H9 (cell line): ENCODE measurements around the gene FYCO1. TPM values are rescaled to one million over a fixed set of nuclear protein-coding genes. Genes with fewer than 3 reads are reported as not detected.

Experiments
- DNase-seq: peaks from one replicate; pipeline ENCODE4 v3.0.0-alpha.2; 2017
- H2AFZ ChIP-seq: one replicate; pipeline ENCODE4 v1.6.1; 2013; ENCODE audit warnings: mild to moderate bottlenecking, low read length, control low read depth, moderate library complexity
- H2AK5ac ChIP-seq: 2 replicates; pipeline ENCODE4 v1.6.1; 2013; ENCODE audit warnings: low read length, control low read depth, mixed read lengths; ENCODE audit not compliant: insufficient read length
- H2BK120ac ChIP-seq: one replicate; pipeline ENCODE4 v1.6.1; 2013; ENCODE audit warnings: low read depth, mild to moderate bottlenecking, low read length, control low read depth, inconsistent platforms; ENCODE audit not compliant: poor library complexity, severe bottlenecking
- H2BK12ac ChIP-seq: 2 replicates; pipeline ENCODE4 v1.6.1; 2013; ENCODE audit warnings: low read length, control low read depth, mixed read lengths, low read depth; ENCODE audit not compliant: insufficient read length
- H2BK15ac ChIP-seq: 2 replicates; pipeline ENCODE4 v1.6.1; 2013; ENCODE audit warnings: low read depth, low read length, control low read depth
- H2BK20ac ChIP-seq: one replicate; pipeline ENCODE4 v1.6.1; 2013; ENCODE audit warnings: low read depth, mild to moderate bottlenecking, low read length, control low read depth, inconsistent platforms; ENCODE audit not compliant: poor library complexity, severe bottlenecking
- H2BK5ac ChIP-seq: 2 replicates; pipeline ENCODE4 v1.6.1; 2013; ENCODE audit warnings: low read length, control low read depth, mixed read lengths; ENCODE audit not compliant: insufficient read length
- H3K14ac ChIP-seq: 2 replicates; pipeline ENCODE4 v1.6.1; 2013; ENCODE audit warnings: low read length, control low read depth; ENCODE audit not compliant: insufficient read depth
- H3K18ac ChIP-seq: 2 replicates; pipeline ENCODE4 v1.6.1; 2013; ENCODE audit warnings: low read depth, mild to moderate bottlenecking, mixed read lengths, low read length, control low read depth; ENCODE audit not compliant: insufficient read length
- H3K23ac ChIP-seq: 2 replicates; pipeline ENCODE4 v1.6.1; 2013; ENCODE audit warnings: low read length, control low read depth, mixed read lengths, low read depth; ENCODE audit not compliant: insufficient read length
- H3K23me2 ChIP-seq: 2 replicates; pipeline ENCODE4 v1.6.1; 2013; ENCODE audit warnings: low read depth, mild to moderate bottlenecking, mixed read lengths, low read length, control low read depth; ENCODE audit not compliant: insufficient read length, poor library complexity, severe bottlenecking
- H3K27ac ChIP-seq: 2 replicates; pipeline ENCODE4 v1.5.1; 2013; ENCODE audit warnings: low read length, control low read depth, mixed read lengths, low read depth; ENCODE audit not compliant: insufficient read length
- H3K27me3 ChIP-seq: 2 replicates; pipeline ENCODE4 v1.6.1; 2013; ENCODE audit warnings: low read length, control low read depth, inconsistent platforms; ENCODE audit not compliant: insufficient read depth
- H3K4ac ChIP-seq: 2 replicates; pipeline ENCODE4 v1.6.1; 2013; ENCODE audit warnings: low read depth, mild to moderate bottlenecking, control low read depth, inconsistent platforms, low read length, moderate library complexity
- H3K4me1 ChIP-seq: 2 replicates; pipeline ENCODE4 v1.6.1; 2013; ENCODE audit warnings: low read length, control low read depth, inconsistent platforms; ENCODE audit not compliant: insufficient read depth
- H3K4me2 ChIP-seq: 2 replicates; pipeline ENCODE4 v1.6.1; 2013; ENCODE audit warnings: low read length, control low read depth, mixed read lengths; ENCODE audit not compliant: insufficient read length, insufficient read depth
- H3K56ac ChIP-seq: 2 replicates; pipeline ENCODE4 v1.6.1; 2013; ENCODE audit warnings: low read depth, mild to moderate bottlenecking, mixed read lengths, low read length, control low read depth; ENCODE audit not compliant: insufficient read length
- H3K79me1 ChIP-seq: 2 replicates; pipeline ENCODE4 v1.6.1; 2013; ENCODE audit warnings: low read depth, mild to moderate bottlenecking, moderate library complexity, low read length, control low read depth, inconsistent platforms; ENCODE audit not compliant: insufficient read depth, poor library complexity, severe bottlenecking
- H3K79me2 ChIP-seq: 2 replicates; pipeline ENCODE4 v1.6.1; 2013; ENCODE audit warnings: low read length, control low read depth, inconsistent platforms; ENCODE audit not compliant: insufficient read depth
- H3K9ac ChIP-seq: 2 replicates; pipeline ENCODE4 v1.6.1; 2013; ENCODE audit warnings: low read length, control low read depth, mixed read lengths; ENCODE audit not compliant: insufficient read length; ENCODE audit errors: extremely low read depth
- H3K9me3 ChIP-seq: one replicate; pipeline ENCODE4 v1.6.1; 2013; ENCODE audit warnings: low read depth, low read length, inconsistent platforms; ENCODE audit not compliant: control insufficient read depth
- H3T11ph ChIP-seq: one replicate; pipeline ENCODE4 v1.6.1; 2013; ENCODE audit warnings: mild to moderate bottlenecking, low read length, control low read depth, inconsistent platforms
- H4K20me1 ChIP-seq: one replicate; pipeline ENCODE4 v1.6.1; 2013; ENCODE audit not compliant: control insufficient read depth, insufficient read length, insufficient read depth
- H4K5ac ChIP-seq: 2 replicates; pipeline ENCODE4 v1.6.1; 2013; ENCODE audit warnings: low read depth, mild to moderate bottlenecking, mixed read lengths, low read length, control low read depth; ENCODE audit not compliant: insufficient read length
- H4K8ac ChIP-seq: replicated peaks from 2 replicates; pipeline ENCODE4 v1.6.1; 2013; ENCODE audit warnings: low read length, control low read depth, mixed read lengths, low read depth; ENCODE audit not compliant: insufficient read length
- H4K91ac ChIP-seq: 2 replicates; pipeline ENCODE4 v1.6.1; 2013; ENCODE audit warnings: low read depth, mild to moderate bottlenecking, moderate library complexity, mixed read lengths, low read length, control low read depth; ENCODE audit not compliant: insufficient read length
- H3K27ac Mint-ChIP-seq, 3 experiments: 2 replicates in 2 of 3; 3 replicates in 1 of 3; pipeline ENCODE4 v1.8.0; 2020 to 2021; ENCODE audit warnings: mixed read lengths in 3 of 3, mild to moderate bottlenecking in 1 of 3, moderate library complexity in 1 of 3
- H3K27me3 Mint-ChIP-seq: 2 replicates; pipeline ENCODE4 v1.8.0; 2021; ENCODE audit warnings: low read depth, mild to moderate bottlenecking, moderate library complexity, mixed read lengths
- H3K36me3 Mint-ChIP-seq, 3 experiments: 2 replicates in 2 of 3; 3 replicates in 1 of 3; pipeline ENCODE4 v1.8.0; 2020 to 2021; ENCODE audit warnings: low read depth in 3 of 3, mixed read lengths in 3 of 3; ENCODE audit not compliant: insufficient read depth in 1 of 3
- H3K4me1 Mint-ChIP-seq, 2 experiments: 2 replicates each; pipeline ENCODE4 v1.8.0; 2020; ENCODE audit warnings: mixed read lengths in 2 of 2
- H3K4me3 Mint-ChIP-seq, 2 experiments: 2 replicates in 1 of 2; 3 replicates in 1 of 2; pipeline ENCODE4 v1.8.0; 2020 to 2021; ENCODE audit warnings: mild to moderate bottlenecking in 2 of 2, mixed read lengths in 2 of 2, moderate library complexity in 1 of 2
- H3K9me3 Mint-ChIP-seq, 2 experiments: 2 replicates in 1 of 2; 3 replicates in 1 of 2; pipeline ENCODE4 v1.8.0; 2020; ENCODE audit warnings: mild to moderate bottlenecking in 2 of 2, mixed read lengths in 2 of 2, moderate library complexity in 1 of 2
- WGBS: extraction: QIAGEN DNeasy Blood & Tissue Kit; methylation state at CpG from one replicate; pipeline ENCODE4 v1.1.7; 2013; ENCODE audit warnings: missing lambda C conversion rate, low lambda C conversion rate, mixed read lengths; ENCODE audit not compliant: insufficient read length; ENCODE audit errors: extremely low coverage; 5-methylcytosine and 5-hydroxymethylcytosine counted together
- total RNA-seq: library from RNA; stranded (reverse); gene quantifications from 2 replicates; pipeline ENCODE4 v1.2.1, GENCODE V29; 2021
- TF ChIP-seq, protein P1 (sequence below): fragments of 200-600 bp; sonication (generic); conservative IDR thresholded peaks from 3 replicates; pipeline ENCODE4 v1.8.0; 2021; ENCODE audit warnings: antibody characterized with exemption, mild to moderate bottlenecking

The FYCO1 gene
- total RNA-seq, 1 experiment from 2014 or later: 10.4 TPM

DNA sequence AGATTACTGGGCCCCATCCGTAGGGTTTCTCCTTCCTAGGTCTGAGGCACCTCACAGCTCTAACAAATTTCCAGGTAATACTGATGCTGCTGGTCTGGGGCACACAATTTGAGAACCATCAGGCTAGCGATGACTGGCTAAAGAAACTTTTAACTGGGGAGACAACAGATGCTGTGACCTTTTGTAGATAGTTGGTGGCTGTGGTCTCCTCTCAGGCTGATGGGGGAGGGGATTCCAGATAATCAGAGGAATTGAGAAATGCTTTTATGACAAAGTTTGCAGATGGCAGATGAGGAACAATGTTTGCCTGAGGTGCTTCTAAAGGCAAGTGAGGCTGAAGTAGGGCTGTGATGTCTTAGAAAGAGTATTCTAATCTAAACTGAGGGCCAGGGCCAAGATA is 123.1 kb downstream of the FYCO1 start:
- WGBS: no CpG with 5 or more reads among the region's 2 CpGs
- Histone ChIP-seq H2BK12ac (no peak overlapping the region), H3K9ac (no peak overlapping the region), H3K9me3 (no peaks in the 10 kb centered on the region), H3T11ph (no peak overlapping the region), H2BK120ac (no peak overlapping the region), H3K4me1 (no peaks in the 10 kb centered on the region), H3K4ac (no peak overlapping the region), H3K79me1 (no peaks in the 10 kb centered on the region), H3K79me2 (no peaks in the 10 kb centered on the region), H3K56ac (no peak overlapping the region), H4K8ac (no peak overlapping the region), H4K91ac (no peak overlapping the region), H3K23me2 (no peaks in the 10 kb centered on the region), H2AFZ (no peak overlapping the region), H3K27me3 (no peaks in the 10 kb centered on the region), H3K23ac (no peak overlapping the region), H3K4me2 (no peak overlapping the region), H2BK5ac (no peak overlapping the region), H2BK15ac (no peak overlapping the region), H3K27ac (no peak overlapping the region), H3K14ac (no peak overlapping the region), H2AK5ac (no peak overlapping the region), H4K5ac (no peak overlapping the region), H2BK20ac (no peak overlapping the region), H4K20me1 (no peaks in the 10 kb centered on the region), H3K18ac (no peak overlapping the region)
- Mint-ChIP-seq H3K36me3 (no peaks in the 10 kb centered on the region), H3K27ac (no peak overlapping the region), H3K4me3 (no peak overlapping the region), H3K4me1 (peaks cover 14 to 16% of the 10 kb centered on the region in 2 experiments), H3K9me3 (no peaks in the 10 kb centered on the region), H3K27me3 (peaks cover 3% of the 10 kb centered on the region)
- no peak for DNase-seq
- TF ChIP-seq, protein P1, sequence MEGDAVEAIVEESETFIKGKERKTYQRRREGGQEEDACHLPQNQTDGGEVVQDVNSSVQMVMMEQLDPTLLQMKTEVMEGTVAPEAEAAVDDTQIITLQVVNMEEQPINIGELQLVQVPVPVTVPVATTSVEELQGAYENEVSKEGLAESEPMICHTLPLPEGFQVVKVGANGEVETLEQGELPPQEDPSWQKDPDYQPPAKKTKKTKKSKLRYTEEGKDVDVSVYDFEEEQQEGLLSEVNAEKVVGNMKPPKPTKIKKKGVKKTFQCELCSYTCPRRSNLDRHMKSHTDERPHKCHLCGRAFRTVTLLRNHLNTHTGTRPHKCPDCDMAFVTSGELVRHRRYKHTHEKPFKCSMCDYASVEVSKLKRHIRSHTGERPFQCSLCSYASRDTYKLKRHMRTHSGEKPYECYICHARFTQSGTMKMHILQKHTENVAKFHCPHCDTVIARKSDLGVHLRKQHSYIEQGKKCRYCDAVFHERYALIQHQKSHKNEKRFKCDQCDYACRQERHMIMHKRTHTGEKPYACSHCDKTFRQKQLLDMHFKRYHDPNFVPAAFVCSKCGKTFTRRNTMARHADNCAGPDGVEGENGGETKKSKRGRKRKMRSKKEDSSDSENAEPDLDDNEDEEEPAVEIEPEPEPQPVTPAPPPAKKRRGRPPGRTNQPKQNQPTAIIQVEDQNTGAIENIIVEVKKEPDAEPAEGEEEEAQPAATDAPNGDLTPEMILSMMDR: no peak
